ENCODE results near the gene RFNG. TPM values are rescaled to one million over a fixed set of nuclear protein-coding genes. Genes with fewer than 3 reads are reported as not detected.

The RFNG gene
- total and polyA plus RNA-seq, 10 of the 15 experiments (the other 5 are each of a cell fraction or from before 2014, with no cell fraction given): 0.10 to 19.6 (median 6.2) TPM

DNA sequence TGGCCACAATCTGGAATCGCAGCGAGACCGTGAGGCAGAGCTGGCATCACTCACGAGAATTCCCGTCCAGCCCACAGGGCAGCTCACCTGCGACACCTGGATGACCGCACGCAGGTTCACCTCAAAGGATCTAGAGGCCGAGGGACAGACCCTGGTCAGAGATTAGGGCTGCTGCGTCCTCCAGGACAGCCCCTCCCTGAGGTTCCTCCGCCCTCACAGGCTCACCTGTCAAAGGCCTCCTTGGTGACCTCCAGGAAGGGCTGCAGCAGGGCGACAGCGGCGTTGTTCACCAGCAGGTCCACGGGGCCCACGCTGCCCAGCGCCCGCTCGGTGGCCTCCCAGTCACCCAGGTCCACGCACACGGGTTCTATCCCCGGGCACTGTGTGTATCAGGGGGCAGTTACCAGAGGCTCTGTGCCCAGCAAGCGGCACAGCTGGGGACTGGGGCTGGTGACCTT lies 14.9 kb downstream of the RFNG start:
- intact Hi-C loops (cut with micrococcal nuclease; ENCODE audit: unreplicated experiment): loop anchor here (5.0 kb wide), 1 partner anchor 61 kb away; the partner anchor contains the start of gene FASN

More for the DNA sequence above, 14.9 kb downstream of the RFNG start:
- Histone ChIP-seq H2AFZ (ENCODE audit: control insufficient read depth, low read depth, low read length) (peak overlapping the region; percentile 66), H4K20me1 (ENCODE audit: control insufficient read depth, insufficient read depth) (no peaks in the 10 kb centered on the region), H3K9me3 (replicated peaks; ENCODE audit: control insufficient read depth, insufficient read depth, low read length) (no peaks in the 10 kb centered on the region), H3K27ac (ENCODE audit: control insufficient read depth, insufficient read depth) (peak overlapping the region; percentile 89; the same call in 1 of the 2 replicates), H3K9ac (ENCODE audit: control insufficient read depth, insufficient read depth, low read length) (peak overlapping the region; percentile 78), H3K4me2 (ENCODE audit: control insufficient read depth, insufficient read depth) (peak overlapping the region; percentile 89), H3K4me1 (ENCODE audit: control insufficient read depth, insufficient read depth, low read length) (peaks cover 10% of the 10 kb centered on the region), H3K79me2 (ENCODE audit: control insufficient read depth, insufficient read depth, low read length) (peaks cover 5% of the 10 kb centered on the region), H3K27me3 (replicated peaks in 1 of 2; ENCODE audit: control insufficient read depth in 2 of 2, insufficient read depth in 2 of 2, low read length in 1 of 2) (no peaks in the 10 kb centered on the region), H3K4me3 (peak overlapping the region; percentile 81), H3K36me3 (ENCODE audit: control insufficient read depth in 2 of 2, insufficient read depth in 2 of 2, low read length in 1 of 2) (no peaks in the 10 kb centered on the region; a peak in 2 of 4 replicates)
- in situ Hi-C loops (cut with MboI): loop anchor here (5.0 kb wide), 1 partner anchor 121 kb away; no protein-coding TSS in a partner anchor
- BruUV-seq (replicated peaks): no TSS peak
- no peak for ATAC-seq
- TF ChIP-seq SREBF1 (IDR thresholded peaks at IDR 0.05; ENCODE audit: low read length): no peak
- no peak for TF ChIP-seq NFXL1 (IDR thresholded peaks at IDR 0.05; ENCODE audit: borderline replicate concordance)
- TF ChIP-seq MYC (IDR thresholded peaks at IDR 0.05; ENCODE audit: insufficient read depth, insufficient read length, insufficient replicate concordance, low read length, severe bottlenecking): no peak
- no peak for TF ChIP-seq POLR2AphosphoS5 (IDR thresholded peaks at IDR 0.05; ENCODE audit: low read length)
- no peak for TF ChIP-seq FOXK2 (IDR thresholded peaks at IDR 0.05)
- no peak for TF ChIP-seq POLR2AphosphoS2 (IDR thresholded peaks at IDR 0.05; ENCODE audit: low read depth, low read length)
- TF ChIP-seq ZBED1 (IDR thresholded peaks at IDR 0.05; ENCODE audit: borderline replicate concordance): no peak
- no peak for TF ChIP-seq ATF2 (IDR thresholded peaks at IDR 0.05; ENCODE audit: low read length)
- no peak for TF ChIP-seq SMC3 (IDR thresholded peaks at IDR 0.05; ENCODE audit: borderline replicate concordance, low read length)
- no peak for TF ChIP-seq CUX1 (IDR thresholded peaks at IDR 0.05; ENCODE audit: insufficient replicate concordance, low read depth, low read length)
- no peak for TF ChIP-seq RELA (IDR thresholded peaks at IDR 0.05; ENCODE audit: borderline replicate concordance, partially characterized antibody)
- no peak for TF ChIP-seq BHLHE40 (IDR thresholded peaks at IDR 0.05; ENCODE audit: borderline replicate concordance in 1 of 2, low read depth in 2 of 2, low read length in 1 of 2)
- TF ChIP-seq, protein P1, sequence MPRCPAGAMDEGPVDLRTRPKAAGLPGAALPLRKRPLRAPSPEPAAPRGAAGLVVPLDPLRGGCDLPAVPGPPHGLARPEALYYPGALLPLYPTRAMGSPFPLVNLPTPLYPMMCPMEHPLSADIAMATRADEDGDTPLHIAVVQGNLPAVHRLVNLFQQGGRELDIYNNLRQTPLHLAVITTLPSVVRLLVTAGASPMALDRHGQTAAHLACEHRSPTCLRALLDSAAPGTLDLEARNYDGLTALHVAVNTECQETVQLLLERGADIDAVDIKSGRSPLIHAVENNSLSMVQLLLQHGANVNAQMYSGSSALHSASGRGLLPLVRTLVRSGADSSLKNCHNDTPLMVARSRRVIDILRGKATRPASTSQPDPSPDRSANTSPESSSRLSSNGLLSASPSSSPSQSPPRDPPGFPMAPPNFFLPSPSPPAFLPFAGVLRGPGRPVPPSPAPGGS (IDR thresholded peaks at IDR 0.05; ENCODE audit: borderline replicate concordance, insufficient read depth, low read depth, low read length, poor library complexity, severe bottlenecking): no peak
- no peak for TF ChIP-seq CREM (IDR thresholded peaks at IDR 0.05; ENCODE audit: low read depth)
- TF ChIP-seq YY1 (IDR thresholded peaks at IDR 0.05; ENCODE audit: low read depth, low read length): no peak
- TF ChIP-seq BRCA1 (IDR thresholded peaks at IDR 0.05; ENCODE audit: low read depth, low read length): no peak
- ChIA-PET CTCF (interaction anchor here (1.4 to 1.6 kb wide), 2 partner anchors 14 to 77 kb away, joined by 4 to 11 read pairs; no protein-coding TSS in a partner anchor), RAD21 (ENCODE audit: unreplicated experiment) (interaction anchor here (0.8 kb wide), 1 partner anchor 77 kb away, joined by 3 read pairs; no protein-coding TSS in a partner anchor), POLR2A (interaction anchor here (0.5 kb wide), 1 partner anchor 68 kb away, joined by 3 read pairs; no protein-coding TSS in a partner anchor), SMC1A (ENCODE audit: uncharacterized antibody, unreplicated experiment) (no interaction called here)
- no peak for FAIRE-seq
- DNase-seq (ENCODE audit: low read depth, low spot score): no peak
- 38% methylated on average over 23 of the region's 23 CpGs for WGBS (ENCODE audit: insufficient coverage, insufficient replicate concordance, low lambda C conversion rate, missing lambda C conversion rate)
